ENCODE results near the gene CDK5R2. TPM values are rescaled to one million over a fixed set of nuclear protein-coding genes. Genes with fewer than 3 reads are reported as not detected.
A peak's percentile ranks its signal among the peaks of the same experiment; 100 is the strongest.
"Not testable (repeated sequence)": the region's sequence is repeated elsewhere in the genome, so short reads cannot be mapped to it uniquely, and the experiment has no call there.

Gene CDK5R2
- not detected for total RNA-seq

DNA sequence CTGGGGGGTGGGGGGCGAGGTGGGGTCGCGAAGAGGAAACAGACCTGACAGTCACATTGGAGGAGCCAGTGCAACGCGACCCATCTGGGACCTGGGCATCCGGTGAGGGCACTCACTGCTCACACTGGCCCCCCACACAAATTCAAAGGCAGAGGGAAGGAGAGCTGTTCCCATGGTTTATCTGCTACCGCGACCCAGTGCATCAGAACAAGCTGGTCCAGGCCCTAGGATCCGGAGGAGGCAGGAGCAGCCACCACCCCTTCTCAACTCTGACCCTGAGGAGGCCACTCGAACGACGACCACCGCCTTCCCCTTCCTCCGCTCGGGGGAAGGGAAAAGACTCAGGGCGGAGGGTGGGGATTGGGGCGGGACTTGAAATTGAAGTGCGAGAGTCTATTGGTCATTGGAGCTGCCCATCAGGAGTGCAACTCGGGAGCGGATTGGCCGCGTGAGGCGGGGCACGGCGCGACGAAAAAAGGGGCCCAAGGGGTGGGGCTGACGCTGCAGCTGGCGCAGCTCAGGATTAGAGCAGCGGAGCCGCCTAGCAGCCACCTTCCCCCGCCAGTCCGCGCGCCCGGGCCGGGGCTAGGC is at the start of gene CDK5R2:
CDK5R2 (plus strand) TSS at position 526 of the 591 bp plus-strand sequence. CDS start 155 bp downstream, outside the sequence.
- ATAC-seq: peak; percentile 68

- ATAC-seq: no peak
Observed at GRCh38 chr2:218910741-218911140, 48.7 kb upstream of the CDK5R2 start.

DNA sequence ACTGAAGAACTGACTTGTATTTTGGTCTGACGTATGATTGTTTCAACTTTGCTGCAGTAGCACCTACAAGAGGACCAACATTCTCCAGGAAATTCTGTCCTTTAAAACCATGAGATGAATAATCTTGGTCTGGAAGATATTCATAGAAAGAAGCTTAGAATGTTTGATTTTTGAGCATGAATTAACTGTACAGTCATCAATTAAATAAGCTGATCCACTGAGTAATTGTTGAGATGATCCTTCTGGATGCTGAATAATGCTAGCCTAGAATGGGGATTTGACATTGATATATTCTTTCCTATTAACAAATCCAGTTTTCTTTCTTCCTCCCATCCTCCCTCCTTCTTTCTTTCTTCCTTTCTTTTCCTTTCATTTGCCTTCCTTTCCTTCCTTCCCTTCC is 39.0 kb upstream of the CDK5R2 start:
- ATAC-seq: no peak

DNA sequence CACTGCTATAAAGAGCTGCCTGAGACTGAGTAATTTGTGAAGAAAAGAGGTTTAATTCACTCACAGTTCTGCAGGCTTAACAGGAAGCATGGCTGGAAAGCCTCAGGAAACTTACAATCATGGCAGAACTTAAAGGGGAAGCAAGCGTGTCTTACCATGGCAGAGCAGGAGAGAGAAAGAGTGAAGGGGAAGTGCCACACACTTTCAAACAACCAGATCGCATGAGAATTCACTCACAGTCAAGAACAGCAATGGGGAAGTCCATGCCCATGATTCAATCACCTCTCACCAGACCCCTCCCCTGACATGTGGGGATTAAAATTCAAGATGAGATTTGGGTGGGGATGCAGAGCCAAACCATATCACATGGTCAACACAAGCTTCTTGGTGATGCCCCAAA is 34.7 kb upstream of the CDK5R2 start:
- no peak for ATAC-seq

- no peak for ATAC-seq
Observed at GRCh38 chr2:218925434-218925833, 34.0 kb upstream of the CDK5R2 start.

GRCh38 chr2:218927422-218927821 is 32.0 kb upstream of the CDK5R2 start:
- ATAC-seq: no peak

DNA sequence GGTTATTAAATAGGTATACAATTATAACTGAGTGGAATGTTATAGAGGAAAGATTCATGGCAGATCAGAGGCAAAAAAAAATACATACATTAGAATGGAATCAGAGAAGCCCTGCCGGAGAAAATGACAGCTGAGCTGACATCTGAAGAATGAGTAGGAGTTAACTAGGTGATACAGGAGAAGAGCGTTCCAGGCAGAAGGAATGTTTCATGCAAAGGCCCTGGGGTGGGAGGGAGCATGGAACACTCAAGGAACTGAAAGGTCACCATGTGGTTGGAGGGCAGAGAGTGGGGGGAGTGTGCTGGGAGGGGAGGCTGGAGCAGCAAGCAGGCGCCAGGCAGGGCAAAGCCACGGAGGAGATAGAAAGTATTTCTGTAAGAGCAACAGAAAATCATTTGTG is 31.6 kb upstream of the CDK5R2 start:
- ATAC-seq: no peak

DNA sequence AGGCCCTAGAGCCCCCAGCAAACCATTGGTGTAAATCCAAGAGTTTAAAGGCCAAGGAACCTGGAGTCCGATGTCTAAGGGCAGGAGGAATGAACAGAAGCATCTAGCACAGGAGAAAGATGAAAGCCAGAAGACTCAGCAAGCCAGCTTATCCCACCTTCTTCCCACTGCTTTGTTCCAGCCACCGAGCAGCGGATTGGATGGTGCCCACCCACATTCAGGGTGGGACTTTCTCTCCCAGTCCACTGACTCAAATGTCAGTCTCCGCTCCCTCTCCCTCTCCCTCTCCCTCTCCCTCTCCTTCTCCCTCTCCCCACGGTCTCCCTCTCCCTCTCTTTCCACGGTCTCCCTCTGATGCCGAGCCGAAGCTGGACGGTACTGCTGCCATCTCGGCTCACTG is 29.0 kb upstream of the CDK5R2 start:
- not testable (repeated sequence) for ATAC-seq

DNA sequence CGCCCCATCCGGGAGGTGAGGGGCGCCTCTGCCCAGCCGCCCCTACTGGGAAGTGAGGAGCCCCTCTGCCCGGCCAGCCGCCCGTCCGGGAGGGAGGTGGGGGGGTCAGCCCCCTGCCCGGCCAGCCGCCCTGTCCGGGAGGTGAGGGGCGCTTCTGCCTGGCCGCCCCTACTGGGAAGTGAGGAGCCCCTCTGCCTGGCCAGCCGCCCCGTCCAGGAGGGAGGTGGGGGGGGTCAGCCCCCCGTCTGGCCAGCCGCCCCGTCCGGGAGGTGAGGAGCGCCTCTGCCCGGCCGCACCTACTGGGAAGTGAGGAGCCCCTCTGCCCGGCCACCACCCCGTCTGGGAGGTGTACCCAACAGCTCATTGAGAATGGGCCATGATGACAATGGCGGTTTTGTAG is 27.7 kb upstream of the CDK5R2 start:
- ATAC-seq: not testable (repeated sequence)

DNA sequence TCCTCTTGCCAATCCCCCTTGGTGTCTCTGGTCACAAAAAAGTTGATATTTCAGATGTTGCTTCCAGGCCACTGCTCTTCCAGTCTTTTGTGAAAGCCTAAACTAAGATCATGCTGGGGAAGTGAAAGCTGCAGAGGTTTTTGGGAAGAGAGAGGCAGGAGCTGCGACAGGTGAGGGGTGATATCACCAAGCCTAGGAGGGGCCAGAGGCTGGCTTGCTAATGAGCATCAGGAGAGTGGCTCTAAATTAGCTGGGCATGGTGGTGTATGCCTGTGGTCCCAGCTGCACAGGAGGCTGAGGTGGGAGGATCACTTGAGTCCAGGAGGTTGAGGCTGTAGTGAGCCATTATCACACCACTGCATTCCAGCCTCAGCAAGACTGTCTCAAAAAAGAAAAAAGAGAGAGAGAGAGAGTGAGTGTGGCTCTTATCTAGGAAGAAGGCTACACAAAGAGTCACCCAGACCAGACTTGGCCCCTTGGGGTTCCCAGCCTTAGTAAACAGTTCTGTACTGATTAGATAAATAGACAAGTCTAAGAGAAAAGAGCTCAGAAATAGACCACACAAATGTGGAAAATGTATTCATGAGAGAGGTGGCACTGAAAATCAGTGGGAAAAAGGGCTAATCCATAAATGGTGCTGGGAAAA is 14.6 kb upstream of the CDK5R2 start:
- ATAC-seq: no peak

- ATAC-seq: no peak
Observed at GRCh38 chr2:218946621-218947020, 12.8 kb upstream of the CDK5R2 start.

DNA sequence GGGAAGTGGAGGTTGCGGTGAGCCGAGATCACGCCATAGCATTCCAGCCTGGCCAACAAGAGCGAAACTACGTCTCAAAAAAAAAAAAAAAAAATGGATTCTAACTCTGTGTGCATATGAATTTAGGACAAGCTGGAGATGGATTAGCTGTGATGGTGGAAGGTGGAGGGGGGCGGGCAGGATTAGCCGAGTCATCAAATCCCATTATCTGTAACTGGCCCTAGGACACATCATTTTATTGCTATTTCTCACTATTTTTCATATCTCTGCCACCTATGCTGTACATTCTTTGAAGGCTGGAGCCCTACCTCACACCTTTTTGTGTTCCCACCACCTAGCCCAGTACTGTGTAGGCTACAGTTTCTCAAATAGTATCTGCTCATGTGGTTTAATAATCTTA is 7.3 kb upstream of the CDK5R2 start:
- ATAC-seq: no peak

GRCh38 chr2:218953366-218953954 is 6.0 kb upstream of the CDK5R2 start:
- no peak for ATAC-seq

- ATAC-seq: no peak
Observed at GRCh38 chr2:218954541-218955300, 4.7 kb upstream of the CDK5R2 start.

GRCh38 chr2:218956039-218956438 is 3.4 kb upstream of the CDK5R2 start:
- no peak for ATAC-seq

GRCh38 chr2:218957671-218958070 is 1.8 kb upstream of the CDK5R2 start:
- ATAC-seq: no peak

DNA sequence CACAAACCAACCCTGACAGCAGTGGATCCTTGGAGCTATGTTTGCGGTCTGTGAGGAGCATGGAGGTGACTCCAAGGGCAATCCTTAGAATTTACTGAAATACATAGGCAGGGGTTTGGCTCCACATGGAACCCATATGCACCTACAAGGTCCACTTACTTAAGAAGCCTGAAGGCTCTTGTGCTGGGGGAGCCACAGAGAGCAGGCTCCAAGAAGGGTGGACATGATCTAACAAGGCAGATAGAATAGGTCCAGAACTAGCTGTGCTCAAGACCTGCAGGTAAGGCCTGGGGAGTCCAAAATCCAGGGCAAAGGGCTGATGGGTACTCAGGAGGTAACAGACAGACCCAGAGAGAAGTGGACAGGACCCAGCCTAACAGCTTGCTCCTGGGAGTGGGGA is 1.2 kb upstream of the CDK5R2 start:
- ATAC-seq: no peak

- no peak for ATAC-seq
Observed at GRCh38 chr2:218959761-218960308, 369 bp downstream of the CDK5R2 start.

DNA sequence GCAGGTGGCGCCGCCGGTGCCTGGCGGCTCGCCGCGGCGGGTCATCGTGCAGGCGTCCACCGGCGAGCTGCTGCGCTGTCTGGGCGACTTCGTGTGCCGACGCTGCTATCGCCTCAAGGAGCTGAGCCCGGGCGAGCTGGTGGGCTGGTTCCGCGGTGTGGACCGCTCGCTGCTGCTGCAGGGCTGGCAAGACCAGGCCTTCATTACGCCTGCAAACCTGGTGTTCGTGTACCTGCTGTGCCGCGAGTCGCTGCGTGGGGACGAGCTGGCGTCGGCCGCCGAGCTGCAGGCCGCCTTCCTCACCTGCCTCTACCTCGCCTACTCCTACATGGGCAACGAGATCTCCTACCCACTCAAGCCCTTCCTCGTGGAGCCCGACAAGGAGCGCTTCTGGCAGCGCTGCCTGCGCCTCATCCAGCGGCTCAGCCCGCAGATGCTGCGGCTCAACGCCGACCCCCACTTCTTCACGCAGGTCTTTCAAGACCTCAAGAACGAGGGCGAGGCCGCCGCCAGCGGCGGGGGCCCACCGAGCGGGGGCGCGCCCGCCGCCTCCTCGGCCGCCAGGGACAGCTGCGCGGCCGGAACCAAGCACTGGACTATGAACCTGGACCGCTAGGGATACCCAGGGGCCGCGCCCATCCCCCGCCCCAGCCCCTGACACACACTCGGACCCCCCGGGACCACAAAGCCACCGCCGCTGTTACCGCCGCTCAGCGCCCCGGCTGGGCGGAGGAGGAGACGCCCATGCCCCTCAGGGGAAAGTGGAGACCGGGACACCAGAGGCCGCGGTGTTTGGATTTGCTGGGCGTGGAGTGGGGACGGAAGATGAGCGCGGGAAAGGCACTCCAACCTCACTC is 1.1 kb downstream of the CDK5R2 start:
- no peak for ATAC-seq

GRCh38 chr2:218961229-218961628 is 1.8 kb downstream of the CDK5R2 start:
- no peak for ATAC-seq

DNA sequence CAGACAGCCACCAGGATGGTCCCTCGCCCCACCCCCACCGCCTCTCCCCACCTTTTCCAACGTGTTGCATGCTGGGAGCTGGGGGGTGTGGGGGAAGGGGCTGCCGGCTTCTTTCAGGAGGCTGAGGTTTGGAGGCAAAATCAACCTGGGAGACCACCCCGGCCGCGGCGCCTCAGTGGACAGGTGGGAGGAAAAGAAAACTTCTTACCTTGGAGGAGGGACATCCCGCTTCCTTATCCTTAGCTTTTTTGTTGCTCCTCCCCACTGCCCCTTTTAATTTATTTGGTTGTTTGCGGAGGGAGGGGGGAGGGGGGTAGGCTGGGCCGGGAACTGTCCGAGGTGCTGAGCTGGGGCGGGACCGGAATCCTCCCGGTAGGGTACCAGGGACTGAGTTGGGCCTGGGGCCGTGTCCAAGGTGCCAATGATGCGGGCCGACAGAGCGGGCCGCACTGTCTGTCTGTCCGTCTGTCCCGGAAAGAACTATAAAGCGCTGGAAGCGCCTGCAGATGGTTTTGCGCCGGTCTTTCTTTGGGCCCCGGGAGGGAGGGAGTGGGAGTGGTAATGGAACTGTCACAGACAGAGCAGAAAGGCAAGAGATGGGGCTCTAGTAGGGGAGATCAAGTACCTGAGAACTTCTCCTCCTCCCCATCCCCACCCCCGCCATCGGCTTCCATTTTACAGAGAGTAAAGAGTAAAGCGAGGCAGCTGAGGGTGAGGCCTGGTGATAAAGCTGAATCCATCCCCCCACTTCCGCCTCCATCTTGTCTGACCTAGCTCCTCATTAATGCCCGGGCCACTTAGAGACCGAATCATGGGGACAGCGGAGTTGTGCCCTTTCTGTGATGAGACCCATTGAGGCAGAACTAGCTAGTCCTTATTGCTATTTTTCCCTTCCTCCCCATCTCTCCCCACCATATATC is 2.4 kb downstream of the CDK5R2 start:
- ATAC-seq: no peak

Data from esophagus mucosa (tissue), 1 donor.